Adipose tissue (tissue), 3 donors: ENCODE data around the gene KRTAP5-6. TPM values are rescaled to one million over a fixed set of nuclear protein-coding genes. Genes with fewer than 3 reads are reported as not detected.

Experiments used
- H3K27ac ChIP-seq: one replicate; pipeline ENCODE4 v1.5.1; 2013; ENCODE audit warnings: low read depth, low read length
- WGBS, 3 donors: extraction: QIAGEN DNeasy Blood & Tissue Kit; methylation state at CpG; one replicate each; pipeline ENCODE4 v1.1.7; 2013; 5-methylcytosine and 5-hydroxymethylcytosine counted together
- polyA plus RNA-seq, 3 donors: library from polyadenylated mRNA; stranded (reverse); fragments of 200-250 nt; gene quantifications; one replicate each; pipeline ENCODE4 v1.2.3, GENCODE V29; 2013
- donor health status: healthy with polysubstance abuse.
- donor health status: Bipolar disorder and iron deficiency.
- donor health status: healthy.

KRTAP5-6 gene, protein sequence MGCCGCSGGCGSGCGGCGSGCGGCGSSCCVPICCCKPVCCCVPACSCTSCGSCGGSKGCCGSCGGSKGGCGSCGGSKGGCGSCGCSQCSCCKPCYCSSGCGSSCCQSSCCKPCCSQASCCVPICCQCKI
- not detected for polyA plus RNA-seq

GRCh38 chr11:1696608-1697570 lies at the start of gene KRTAP5-6:
Gene KRTAP5-6, plus strand, starts transcription at chr11:1697195. Its CDS starts 51 bp downstream, at chr11:1697246.
- H3K27ac ChIP-seq, result no peak within 1 kb of the TSS
- WGBS, 3 donors, result 75 to 88% (median 80%) methylated on average over 11 of the region's 11 CpGs

DNA sequence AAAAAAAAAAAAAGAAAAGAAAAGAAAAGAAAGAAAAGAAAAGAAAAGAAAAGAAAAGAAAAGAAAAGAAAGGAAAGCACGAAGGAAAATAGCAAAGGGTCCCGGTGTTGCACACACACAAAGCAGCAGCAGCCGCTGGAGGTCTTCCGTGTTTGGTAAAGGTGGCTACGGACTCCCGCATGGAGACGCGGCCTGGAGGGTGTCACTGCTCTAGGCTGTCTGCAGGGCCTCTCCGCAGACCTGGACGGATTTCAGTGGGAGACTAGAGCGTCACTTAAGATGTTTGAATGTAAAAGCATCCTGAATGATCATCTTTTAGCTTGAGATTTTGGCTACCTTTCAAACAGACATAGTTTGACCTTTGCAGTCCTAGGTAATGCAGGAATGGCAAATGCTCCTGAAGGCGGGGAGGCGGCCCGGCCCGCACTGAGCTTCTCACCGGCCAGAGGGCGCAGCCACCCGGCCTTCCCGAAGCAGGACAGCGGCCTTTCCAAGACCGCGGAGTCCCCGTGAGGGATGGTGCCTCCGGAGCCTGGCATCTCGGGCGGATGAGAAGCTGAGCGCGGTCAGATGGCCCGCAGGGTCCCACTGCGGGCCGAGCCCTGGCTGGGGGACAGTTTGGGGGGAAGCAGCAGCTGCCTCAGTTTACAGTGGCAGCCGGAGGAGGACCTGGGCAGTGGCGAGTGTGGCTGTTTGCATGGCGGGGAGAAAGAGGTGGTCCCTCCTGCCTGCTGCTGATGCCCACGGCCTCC lies 48.9 kb upstream of the KRTAP5-6 start:
- H3K27ac ChIP-seq, result no peak overlapping the region
- WGBS, 3 donors, result 87 to 93% (median 91%) methylated on average over 33 to 35 of the region's 35 CpGs

DNA sequence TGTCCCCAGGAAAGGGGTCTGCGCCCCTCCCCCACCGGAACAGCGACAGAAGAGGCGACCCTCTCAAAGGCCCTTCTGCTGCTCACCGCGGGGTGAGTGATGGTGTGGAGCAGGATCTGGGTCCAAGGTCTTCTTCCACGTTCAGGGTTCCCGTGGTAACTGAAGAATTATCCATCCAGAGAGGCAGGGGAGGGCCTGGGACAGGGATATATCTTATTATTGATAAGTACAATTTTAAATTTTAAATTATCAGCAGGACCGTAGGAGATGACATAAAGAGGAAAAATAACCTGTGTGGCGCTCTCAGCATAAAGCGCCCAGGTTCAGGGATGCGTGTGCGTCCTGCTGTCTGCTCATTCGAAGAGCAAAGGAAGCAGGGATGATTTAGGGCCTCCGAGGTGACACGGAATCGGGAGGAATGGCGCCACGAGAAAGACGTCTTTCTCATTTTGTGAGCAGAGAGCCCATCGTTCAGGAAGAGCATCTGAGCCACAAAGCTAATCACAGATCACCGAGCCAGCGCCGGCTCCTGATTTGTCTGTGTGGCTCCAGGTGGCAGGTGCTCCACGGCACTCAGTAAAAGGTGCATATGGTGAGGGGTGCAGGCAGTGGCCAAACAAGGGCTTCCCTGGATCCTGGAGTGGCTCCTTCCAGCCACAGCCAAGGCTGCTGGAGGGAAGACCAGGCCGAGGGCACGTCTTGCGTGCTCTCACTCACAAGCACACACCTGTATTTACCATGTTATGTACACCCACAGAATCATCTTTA lies 48.2 kb upstream of the KRTAP5-6 start:
- 85 to 89% (median 87%) methylated on average over 28 of the region's 28 CpGs for WGBS, 3 donors
- H3K27ac ChIP-seq, result no peak overlapping the region

- WGBS, 3 donors, result 79 to 86% (median 85%) methylated on average over 15 of the region's 15 CpGs
- H3K27ac ChIP-seq, result no peak overlapping the region
These were observed 46.7 kb upstream of the KRTAP5-6 start for GRCh38 chr11:1650034-1650917.

GRCh38 chr11:1650918-1651262 lies 46.1 kb upstream of the KRTAP5-6 start:
- 60 to 81% (median 79%) methylated on average over 5 of the region's 5 CpGs for WGBS, 3 donors
- no peak overlapping the region for H3K27ac ChIP-seq

DNA sequence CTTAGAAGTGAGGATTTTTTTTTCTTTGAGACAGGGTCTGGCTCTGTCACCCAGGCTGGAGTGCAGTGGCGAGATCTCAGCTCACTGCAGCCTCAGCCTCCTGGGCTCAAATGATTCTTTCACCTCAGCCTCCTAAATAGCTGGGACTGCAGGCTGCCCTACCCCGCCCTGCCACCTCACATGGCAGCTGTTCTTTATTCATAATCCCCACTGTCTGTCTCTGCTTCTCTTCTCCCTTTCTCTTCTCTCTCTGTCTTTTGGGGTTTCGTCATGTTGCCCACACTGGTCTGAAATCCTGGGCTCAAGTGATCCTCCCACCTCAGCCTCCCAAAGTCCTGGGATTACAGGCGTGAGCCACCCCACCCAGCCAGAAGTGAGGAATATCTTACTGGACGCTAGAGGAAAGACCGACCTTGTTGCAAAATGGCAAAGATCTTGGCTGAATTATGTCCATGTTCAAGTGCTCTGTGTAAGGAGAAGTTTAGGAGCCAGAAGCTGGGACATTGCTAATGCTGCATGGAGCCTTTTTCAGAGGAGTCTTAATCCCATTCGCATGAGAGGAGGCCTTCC lies 45.5 kb upstream of the KRTAP5-6 start:
- WGBS, 3 donors, result 83 to 89% (median 88%) methylated on average over 7 of the region's 7 CpGs
- no peak overlapping the region for H3K27ac ChIP-seq

- 72 to 84% (median 79%) methylated on average over 19 of the region's 19 CpGs for WGBS, 3 donors
- no peak overlapping the region for H3K27ac ChIP-seq
These were observed 45.0 kb upstream of the KRTAP5-6 start for GRCh38 chr11:1652026-1652425.

DNA sequence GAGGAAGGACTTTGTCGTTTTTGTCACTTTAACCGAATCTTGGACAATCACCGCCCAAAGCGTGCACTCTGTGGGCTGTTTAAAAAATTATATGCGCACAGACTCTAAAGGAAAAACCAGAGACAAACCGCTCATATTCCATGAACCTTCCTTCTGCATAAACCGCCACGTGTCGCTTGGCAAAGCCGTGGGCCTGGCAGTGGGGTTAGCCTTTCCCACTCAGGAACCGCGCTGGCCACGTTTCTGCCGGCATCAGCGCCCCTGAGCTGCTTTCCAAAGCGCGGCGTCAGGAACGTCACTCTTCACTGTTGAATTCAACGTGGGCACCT lies 44.6 kb upstream of the KRTAP5-6 start:
- H3K27ac ChIP-seq, result no peak overlapping the region
- 47 to 53% (median 48%) methylated on average over 20 of the region's 20 CpGs for WGBS, 3 donors

DNA sequence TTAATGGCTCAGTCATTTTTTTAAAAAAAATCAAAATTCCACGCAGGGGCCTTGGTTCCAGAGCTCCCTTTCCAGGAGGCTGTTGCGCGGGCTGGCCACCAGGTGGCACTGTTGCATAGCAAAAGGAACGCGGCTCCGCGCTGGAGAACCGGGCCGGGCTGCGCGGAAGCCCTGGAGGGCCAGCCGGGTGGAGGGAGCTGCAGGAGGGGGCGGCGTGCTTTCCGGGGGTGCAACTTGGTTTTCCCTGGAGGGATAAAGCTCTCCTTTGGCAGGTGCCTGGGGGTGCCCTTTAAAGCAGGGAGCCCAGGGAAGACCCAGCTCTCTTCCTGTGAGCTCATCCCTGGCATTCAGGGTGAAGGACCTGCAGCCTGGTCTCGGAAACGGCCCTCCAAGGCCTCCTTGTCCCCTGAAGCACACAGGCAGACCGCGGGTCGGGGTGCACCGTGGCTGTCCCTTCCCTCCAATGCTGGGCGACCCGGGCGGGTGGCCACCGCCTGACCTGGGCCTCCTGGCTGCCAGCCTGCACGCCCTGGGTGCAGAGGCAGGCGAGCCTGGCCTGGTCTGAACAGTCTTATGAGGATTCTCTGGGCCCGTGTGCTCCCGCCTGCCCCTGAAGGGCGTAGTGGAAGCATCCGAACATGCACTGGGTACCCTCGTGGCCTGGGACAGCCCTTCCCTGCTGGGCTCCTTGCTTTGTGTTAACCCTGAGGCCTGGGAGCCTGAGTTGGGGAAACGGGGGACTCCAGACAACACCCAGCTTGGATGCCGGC lies 44.0 kb upstream of the KRTAP5-6 start:
- WGBS, 3 donors, result 35 to 36% (median 36%) methylated on average over 34 of the region's 34 CpGs
- H3K27ac ChIP-seq, result no peak overlapping the region

DNA sequence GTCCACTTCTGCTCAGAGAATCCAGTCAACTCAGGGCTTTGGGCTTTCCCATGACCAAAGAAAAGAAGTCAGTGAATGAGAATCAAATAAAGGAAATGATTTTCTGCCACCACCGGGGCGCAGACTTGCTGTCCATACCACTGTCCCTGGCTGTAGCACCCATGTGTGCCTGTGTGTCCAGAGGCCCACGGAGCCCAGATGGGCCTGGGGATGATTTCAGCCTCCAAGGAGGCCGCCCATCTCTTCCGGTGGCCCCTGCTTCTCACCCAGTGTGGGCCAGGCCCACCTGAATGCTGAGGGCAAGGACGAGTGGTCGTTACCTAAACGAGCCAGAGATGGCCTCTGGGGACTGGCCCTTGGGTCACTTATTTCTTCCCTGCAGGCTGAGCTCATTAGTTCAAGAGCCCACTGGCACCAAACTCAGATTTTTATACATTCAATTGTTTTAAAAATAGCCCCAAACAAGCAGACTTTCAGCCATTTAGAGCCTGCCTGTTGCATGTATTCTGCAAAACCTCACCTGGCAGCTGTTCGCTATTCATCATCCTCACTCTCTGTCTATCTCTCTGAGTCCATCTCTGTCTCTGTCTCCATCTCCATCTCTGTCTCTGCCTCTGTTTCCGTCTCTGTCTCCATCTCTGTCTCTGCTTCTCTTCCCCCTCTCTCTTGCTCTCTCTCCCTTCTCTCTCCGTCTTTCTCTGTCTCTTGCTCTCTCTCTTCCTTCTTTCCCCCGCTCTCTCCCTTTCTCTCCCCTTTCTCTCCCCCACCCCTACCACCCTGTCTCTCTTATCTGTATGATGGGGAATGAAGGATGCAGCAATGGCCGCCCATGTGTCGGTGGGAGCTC lies 43.2 kb upstream of the KRTAP5-6 start:
- H3K27ac ChIP-seq, result no peak overlapping the region
- WGBS, 3 donors, result 84 to 88% (median 87%) methylated on average over 14 of the region's 14 CpGs

DNA sequence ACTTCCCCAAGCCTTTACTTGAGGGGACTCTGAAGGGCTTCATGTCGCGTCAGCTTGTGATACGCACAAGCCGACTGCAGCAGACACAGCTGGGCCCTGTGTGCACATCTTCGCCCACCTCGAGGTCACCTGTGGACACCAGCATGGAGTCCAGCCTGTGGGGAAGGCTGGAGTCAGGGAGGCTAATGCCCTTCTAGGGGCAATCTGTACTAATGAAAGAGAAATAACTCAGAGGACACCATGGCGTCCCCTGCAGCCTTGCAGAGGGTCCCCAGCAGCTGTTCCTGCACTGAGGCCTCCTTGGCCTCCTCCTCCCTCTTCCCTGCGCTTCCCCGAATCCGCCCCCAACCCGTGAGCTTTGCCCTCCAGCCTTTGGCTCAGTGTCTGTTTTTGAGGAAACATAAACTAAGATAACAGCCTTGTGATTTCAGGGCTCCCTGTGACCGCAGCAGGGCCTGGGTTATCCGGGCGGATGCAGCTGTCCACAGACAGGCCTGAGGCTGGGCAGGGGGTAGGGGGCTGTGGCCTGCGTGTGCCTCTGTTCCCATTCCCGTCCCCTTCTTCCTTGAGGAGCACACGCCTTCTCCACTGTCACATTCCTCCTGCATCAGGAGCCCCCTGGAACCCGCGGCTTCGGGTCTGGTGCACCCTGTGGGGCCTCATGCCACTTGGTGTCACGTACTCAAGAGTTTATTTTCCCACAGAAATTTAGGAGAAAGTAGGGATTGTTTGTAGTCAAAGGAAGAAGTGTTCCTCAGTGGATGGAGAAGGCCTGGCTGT lies 42.4 kb upstream of the KRTAP5-6 start:
- H3K27ac ChIP-seq, result no peak overlapping the region
- WGBS, 3 donors, result 60 to 67% (median 63%) methylated on average over 21 of the region's 21 CpGs

DNA sequence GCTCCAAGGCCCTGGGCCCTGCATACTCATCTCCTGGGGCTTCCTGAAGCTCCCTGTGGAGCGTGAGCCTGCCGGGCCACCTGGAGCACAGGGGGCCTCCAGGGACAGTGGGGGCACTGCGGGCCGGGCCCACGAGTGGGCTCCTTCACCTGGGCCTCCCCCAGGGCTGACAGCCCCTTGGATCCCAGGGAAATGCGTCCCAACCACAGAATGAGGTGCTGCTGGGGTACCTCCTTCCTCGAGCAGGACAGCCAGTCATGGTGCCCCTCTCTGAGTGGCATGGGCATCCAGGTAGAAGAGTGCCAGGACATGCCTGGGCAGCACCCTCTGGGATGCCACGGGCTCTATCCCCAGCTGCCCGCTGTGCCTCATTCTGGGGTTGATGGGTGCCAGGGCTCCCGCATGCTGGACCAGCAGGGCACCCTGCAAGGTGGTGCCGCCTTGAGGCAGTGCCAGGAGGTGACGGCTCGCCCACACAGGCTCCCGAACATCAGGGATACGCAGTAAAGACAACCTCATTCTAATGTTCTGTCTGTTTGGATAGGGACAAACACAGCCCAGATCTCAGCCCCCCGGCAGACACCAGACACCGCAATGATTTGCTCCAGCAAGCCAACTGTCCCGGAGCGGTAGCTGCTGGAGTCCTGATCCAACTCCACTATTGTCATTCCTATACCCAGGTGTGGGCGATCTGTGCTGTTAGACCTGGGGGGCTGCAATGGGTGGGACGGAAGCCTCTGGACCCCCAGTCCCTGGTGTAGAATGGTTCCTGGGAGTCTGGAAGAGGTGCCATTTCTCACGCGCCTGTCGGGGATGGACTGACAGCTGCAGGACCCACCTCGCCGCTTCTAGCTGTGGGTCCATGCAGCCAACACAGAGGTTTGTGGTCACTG lies 41.6 kb upstream of the KRTAP5-6 start:
- 82 to 85% (median 82%) methylated on average over 26 of the region's 26 CpGs for WGBS, 3 donors
- H3K27ac ChIP-seq, result no peak overlapping the region

DNA sequence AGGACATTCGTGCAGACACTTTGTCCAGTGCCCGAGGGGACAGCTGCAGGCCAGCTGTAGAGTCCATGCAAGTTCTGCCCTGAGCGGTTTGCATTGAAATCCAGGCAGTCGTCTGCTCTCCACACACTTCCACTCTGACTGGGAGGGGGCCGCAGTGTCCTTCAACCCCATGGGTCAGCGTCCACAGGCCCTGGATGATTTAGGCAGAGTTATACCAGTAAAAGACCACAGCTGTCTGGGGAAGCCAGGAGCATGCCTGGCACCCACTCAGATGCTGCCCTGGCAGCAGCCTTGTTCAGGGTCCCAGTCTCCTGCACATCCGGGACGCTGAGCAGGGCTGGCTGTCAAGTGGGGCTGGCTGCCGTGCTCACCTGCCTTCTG lies 40.9 kb upstream of the KRTAP5-6 start:
- WGBS, 3 donors, result 82 to 93% (median 86%) methylated on average over 9 of the region's 9 CpGs
- no peak overlapping the region for H3K27ac ChIP-seq

GRCh38 chr11:1656670-1657069 lies 40.3 kb upstream of the KRTAP5-6 start:
- 72 to 81% (median 76%) methylated on average over 7 of the region's 7 CpGs for WGBS, 3 donors
- no peak overlapping the region for H3K27ac ChIP-seq
